T-helper 9 cell (primary cell): ENCODE measurements around the gene UBE4B.
"Not testable (repeated sequence)": the region's sequence is repeated elsewhere in the genome, so short reads cannot be mapped to it uniquely, and the experiment has no call there.

Source experiments
- DNase-seq: peaks from one replicate; pipeline ENCODE4 v3.0.0-alpha.2; 2020

UBE4B gene

DNA sequence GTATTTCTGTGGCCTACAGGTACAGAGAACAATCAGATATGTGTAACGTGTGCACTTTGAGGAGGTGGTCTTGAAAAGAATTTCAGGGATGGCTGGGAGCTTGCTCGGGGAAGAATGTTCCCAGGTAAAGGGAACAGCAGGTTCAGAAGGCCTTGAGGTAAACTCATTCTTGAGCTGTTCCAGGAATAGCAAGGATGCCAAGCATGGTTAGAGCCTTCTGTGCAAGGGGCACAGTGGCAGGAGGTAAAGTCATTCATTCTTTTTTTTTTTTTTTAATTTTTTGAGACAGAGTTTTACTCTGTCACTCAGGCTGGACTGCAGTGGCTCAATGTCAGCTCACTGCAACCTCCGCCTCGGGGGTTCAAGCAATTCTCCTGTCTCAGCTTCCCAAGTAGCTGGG lies 10.0 kb downstream of the UBE4B start:
- DNase-seq = no peak

DNA sequence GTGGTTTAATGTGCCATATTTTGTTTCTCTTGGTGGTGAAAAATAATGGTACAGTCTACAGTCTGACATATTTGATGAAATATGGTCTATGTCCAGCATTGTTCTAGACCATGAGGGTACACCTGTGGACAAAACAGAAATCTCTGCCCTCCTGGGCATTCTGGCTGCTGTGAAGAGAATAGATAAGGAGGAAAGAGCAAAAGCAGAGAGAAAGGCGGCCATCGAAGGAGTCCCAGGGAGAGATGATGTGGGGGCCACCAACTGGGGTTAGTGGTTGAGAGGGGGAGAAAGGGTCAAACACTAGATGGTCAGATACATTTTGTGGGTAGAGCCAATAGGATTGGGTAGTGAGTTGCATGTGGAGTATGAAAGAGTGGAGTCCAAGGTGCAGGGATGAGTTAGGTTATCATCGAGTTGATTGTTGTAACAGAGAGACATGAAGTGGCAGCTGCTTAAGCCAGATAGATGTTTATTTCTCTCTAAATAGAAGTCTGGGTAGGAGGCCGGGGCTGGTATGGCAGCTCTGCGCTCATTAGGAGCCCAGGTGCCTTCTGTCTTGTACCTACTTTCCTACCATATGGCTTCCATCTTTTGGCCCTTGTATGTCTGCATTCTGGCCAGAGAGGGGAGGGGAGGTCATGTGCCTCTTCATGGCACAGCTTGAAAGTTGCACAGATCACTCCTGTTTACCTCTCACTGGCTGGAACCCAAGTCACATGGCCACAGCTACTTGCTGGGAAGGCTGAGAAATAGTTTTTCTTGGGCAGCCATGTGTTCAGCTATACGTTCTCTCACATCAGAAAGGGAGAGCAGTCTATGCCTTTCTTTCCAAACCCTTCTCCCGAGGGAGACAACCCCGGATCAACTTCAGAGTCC lies 13.0 kb downstream of the UBE4B start:
- DNase-seq = no peak

DNA sequence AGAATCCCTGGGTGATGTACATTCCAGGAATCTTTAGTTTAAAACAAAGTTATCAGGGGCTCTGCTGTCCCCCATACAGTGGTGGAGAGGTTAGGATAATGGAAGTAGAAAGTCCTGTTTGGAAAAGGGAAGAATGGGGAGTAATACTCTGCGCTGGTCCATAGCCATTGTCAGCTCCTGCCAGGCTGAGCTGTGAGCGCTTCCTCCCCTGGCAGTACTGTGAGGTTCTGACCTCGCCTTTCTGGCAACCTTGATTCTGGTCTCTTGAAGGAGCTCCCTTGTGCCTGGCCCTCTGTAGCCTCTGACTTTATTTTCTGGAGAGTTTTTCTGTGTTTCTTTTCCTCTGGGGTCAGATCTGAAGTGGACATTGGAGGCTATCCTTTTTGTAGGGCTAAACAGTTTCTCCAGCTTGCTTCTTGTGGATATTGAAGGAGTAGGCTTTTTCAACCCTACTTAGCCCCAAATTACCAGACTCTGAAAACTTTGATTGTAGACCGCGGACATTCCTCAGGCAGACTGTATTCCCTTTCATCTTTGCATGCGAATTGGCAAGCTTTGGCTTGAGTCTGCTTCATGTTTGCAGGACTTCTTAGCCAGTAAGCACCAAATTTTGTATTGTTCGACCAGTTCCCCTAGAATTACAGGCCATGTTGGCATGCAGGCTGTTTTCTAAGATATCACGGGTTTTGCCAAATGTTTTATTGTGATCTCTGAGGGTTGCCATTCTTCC lies 13.8 kb downstream of the UBE4B start:
- DNase-seq = no peak

DNA sequence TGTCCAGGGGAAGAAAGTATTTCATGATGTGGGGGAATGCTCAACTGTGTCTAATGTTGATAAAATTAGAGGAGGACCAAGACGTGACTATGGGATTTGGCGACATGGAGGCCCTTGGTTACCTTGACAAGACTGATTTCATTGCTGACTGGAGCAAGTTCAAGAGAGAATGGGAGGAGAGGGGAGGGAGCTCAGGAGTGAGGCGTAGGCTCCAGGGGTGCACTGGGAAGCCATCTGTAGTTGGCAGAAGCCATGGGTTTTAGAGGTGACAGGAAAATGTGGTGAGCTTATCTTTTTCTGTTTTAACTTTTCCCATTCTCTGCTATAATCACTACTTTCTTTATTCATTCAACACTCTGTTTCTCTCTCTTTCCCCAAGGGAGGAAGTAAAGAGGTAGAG lies 15.8 kb downstream of the UBE4B start:
- no peak for DNase-seq

DNA sequence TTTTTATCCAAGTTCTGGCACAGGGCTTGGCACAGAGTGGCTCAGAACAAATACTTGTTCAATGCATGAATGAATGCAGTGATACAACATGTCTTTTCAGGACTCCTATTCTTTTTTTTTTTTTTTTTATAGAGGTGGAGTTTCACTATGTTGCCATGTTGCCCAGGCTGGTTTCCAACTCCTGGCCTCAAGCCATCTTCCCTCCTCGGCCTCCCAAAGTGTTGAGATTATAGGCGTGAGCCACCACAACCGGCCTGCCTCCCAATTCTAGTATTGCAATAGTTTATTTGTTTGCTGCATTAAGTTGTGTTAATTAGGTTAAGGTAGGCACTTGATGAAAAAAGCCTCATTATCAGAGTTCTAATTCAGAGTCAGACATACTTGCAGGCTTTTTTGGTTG lies 17.9 kb downstream of the UBE4B start:
- no peak for DNase-seq

DNA sequence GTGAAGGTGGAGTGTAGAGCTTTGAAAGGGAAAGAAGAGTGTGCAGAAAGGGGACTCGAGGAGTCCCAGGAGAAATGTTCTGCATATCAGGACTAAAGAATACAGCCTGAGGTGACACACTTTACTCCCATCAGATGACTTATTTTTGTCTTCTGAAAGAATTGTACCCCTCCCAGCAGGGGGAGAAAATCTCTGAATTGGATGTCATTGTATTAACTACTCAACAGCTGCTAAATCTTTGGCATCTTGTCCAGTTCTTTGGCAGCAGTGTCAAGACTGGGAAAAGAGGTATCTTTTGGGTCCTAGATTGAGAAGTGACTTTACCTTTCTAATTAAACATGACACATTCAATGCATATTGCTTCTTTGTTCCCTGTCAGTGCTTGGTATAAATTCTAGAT lies 18.9 kb downstream of the UBE4B start:
- DNase-seq = no peak

DNA sequence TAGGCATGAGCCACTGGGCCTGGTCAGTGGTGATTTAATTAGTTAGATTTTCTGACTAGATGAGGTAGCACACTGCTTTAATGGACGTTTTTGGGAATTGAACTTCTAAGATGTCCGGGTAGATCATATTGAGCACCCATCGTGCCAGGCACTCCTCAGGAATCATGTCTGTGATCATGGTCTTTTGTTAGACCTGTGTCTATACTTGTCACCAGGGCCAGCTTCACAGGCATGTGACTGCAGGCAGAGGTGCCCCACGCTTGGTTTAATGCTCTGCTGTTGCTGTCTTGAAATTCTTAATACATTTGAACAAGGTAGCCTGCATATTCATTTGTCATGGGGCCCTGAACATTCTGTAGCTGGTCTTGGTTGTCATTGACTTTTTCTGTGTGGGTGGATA lies 19.6 kb downstream of the UBE4B start:
- DNase-seq = no peak

DNA sequence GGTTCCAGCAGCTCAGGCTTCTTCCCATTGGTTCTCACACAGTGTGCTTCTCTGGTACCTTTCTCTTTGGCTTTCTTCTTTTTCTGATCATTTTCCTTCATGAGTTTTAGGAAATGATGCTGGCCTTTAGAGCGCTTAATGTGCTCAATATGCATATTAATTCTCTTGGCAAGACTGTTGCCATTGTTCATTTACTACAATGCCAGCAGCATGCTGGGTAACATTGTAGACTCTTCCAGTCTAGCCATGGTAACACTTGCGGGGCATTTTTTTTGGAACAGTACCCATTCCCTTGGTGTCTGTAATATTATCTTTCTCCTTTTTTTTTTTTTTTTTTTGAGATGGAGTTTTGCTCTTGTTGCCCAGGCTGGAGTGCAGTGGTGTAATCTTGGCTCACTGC lies 21.7 kb downstream of the UBE4B start:
- no peak for DNase-seq

DNA sequence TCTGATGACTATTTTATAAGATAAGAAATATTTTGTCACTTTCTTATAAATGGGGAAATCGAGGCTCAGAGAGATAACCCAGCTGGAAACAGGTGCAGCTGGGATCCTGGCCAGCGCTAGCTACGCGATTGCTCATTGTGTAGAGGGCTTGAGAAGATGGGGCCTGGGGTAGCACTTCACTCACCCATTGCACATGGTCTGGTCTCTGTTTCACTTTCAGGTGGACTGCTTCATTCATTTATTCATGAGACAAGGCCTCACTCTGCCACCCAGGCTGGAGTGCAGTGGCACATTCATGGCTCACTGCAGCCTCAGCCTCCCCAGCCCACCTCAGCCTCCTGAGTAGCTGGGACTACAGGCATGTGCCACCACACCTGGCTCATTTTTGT lies 23.8 kb downstream of the UBE4B start:
- no peak for DNase-seq

DNA sequence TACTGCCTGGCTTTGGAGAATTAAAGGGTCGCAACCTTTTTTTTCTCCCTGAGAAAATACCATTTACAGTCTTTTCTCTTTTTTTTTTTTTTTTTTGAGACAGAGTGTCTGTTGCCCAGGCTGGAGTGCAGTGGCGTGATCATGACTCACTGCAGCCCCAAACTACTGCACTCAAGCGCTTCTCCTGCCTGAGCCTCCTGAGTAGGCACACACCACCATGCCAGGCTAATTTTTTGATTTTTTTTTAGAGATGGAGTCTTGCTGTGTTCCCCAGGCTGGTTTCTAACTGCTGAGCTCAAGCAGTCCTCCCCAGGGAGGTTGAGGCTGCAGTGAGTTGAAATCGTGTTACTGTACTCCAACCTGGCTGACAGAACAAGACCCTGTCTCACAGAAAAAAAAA lies 24.6 kb downstream of the UBE4B start:
- no peak for DNase-seq

DNA sequence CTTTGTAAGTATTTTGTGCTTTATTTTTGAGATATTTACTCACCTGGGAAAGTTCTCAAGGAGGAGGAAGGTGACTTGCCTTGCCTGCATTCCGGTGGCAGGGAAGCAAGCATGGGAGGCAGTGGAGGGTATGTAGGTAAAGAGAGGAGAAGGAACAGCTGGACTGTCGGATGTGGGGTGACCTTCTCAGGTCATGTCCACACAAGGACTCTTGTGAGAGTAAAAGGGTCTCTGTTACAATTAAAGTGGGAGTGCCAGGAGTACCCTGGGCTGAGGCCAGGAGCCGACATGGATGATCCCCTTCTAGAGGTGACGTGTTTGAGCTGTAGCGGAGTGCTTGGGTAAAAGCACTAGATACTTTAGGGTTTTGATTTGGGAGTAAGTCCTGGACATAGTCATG lies 25.0 kb downstream of the UBE4B start:
- DNase-seq = no peak

DNA sequence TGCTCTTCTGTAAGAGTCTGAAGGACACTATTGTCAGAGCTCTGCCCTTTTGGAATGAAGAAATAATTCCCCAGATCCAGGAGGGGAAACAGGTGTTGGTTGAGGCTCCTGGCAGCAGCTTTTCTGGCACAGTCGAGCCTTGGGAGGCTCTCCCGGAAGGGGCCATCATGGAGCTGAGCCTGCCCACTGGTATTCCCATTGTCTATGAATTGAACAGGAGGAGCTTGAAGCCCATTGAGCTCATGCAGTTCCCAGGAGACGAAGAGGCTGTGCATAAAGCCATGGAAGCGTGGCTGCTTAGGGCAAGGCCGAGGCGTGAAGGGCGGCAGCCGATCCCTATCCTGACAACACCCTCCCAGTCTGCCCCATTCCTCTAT lies 26.6 kb downstream of the UBE4B start:
- DNase-seq = no peak

DNA sequence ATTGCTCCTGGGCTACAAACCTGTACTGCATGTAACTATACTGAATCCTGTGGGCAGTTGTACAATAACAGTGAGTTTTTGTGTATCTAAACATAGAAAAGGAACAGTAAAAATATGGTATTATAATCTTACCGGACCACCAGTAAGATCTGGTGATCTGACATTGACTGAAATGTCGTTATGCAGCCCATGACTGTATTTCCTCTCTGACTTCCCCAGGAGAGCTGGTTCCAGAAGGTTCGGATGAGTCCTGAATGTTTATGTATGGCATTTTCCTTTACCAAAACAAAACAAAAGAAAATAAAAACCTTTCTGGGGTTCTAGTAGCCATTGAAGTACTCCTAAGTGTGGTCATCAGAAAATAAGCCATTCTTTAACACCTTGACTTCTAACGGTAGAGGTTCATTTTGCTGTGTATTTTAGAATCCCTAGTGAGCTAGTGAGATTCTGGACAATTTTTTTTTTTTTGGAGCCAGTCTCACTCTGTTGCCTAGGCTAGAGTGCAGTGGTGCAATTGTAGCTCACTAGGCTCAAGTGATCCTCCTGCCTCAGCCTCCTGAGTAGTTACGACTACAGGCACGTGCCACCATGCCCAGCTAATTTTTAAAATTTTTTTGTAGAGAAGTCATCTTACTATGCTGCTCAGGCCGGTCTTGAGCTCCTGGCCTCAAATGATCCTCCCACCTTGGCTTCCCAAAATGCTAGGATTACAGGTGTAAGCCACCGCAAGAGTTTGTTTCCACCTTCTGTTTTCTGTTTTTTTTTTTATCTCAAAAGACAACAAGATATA lies 27.7 kb downstream of the UBE4B start:
- DNase-seq = no peak

DNA sequence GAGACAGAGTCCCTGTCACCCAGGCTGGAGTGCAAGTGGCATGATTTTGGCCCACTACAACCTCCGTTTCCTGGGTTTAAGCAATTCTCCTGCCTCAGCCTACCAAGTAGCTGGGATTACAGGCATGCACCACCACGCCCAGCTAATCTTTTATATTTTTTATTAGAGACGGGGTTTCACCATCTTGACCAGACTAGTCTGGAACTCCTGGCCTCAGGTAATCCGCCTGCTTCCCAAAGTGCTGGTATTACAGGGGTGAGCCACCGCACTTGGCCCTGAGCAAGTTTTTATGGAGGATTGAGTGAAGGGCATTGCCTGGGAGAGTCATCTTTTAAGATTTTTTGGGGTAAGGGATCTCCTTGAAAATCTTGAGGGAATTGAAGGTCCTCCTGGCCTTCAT lies 28.5 kb downstream of the UBE4B start:
- DNase-seq = no peak

DNA sequence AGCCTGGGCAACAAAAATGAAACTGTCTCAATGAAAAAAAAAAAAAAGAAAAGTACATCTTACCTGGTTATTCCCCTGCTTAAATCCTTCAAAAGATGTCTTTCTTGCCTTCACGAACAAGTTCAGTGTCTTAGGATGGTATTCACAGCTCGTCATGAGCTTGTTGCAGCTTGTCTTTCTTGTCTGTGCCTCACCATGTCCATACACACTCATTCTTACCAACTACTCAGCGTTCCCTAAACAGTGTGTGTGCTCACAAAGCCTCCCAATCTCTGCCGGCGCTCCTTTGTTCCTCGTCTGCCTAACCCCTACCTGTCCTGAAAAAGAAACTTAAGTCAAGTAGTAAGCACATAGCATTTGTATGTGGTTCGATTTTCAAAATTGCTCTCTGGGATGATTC lies 31.1 kb downstream of the UBE4B start:
- DNase-seq = no peak

DNA sequence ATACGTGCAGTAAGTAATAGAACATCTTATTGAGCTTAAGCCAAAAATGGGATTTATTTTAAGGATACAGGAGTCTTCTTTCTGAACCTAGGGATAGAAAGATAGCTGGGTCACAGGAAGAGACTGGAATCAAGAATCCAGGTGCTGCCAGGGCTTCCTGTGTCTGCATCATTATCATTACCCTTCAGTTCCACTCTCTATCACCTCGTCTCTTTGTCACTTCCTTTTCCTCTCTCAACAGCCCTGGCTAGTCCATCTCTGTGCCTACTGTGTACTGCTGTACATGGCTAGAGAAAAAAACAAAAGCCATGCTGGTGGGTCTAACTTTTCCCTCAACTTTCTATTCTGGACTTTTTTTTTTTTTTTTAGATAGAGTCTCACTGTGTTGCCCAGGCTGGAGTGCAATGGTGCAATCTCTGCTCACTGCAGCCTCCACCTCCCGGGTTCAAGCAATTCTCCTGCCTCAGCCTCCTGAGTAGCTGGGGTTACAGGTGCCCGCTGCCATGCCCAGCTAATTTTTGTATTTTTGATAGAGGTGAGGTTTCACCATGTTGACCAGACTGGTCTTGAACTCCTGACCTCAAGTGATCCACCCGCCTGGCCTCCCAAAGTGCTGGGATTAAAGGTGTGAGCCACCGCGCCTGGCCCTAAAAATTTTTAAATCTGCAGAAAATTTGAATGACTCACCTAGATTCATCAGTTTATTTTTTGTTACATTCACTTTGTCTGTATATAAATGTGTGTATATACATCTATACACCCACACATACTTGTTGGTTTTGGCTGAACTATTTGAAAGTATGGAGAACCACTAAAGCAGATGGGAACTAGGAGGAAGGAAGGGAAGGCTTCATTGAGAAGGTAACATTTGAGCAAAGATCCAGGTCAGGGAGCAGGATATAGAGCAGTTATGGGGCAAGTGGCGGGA lies 31.9 kb downstream of the UBE4B start:
- DNase-seq = no peak

DNA sequence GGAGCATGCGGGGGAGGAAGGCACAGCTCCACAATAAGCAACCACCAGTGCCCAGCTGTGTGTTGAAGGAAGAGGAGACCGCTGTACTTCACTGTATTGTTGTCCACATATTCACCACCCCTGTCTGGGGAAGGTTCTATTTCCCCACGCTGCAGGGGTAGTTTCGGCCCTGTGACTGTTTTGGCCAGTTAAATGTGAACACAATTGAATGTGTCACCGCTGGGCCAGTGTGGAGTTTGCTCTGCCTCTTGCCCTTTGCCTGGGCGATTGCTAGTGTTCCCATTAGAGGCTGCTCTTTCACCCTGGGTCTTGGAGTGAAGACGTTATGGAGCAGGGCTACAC lies 32.6 kb downstream of the UBE4B start:
- DNase-seq = no peak

DNA sequence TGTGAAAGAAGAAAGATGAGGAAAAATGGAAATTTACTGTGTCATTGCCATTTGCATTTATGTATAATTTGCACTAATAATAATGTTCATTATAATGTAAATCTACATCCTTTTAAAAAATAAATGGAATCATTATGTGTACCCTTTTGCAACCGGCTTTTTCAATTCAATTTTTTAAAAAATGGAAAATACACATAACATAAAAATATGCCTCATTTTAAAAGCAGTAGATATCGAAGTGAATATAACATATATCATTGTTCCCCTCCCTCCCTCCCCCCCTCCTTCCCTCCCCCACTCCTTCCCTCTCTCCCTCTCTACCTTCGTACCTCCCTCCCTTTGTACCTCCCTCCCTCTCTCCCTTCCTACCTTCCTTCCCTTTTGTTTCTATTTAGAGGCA lies 33.0 kb downstream of the UBE4B start:
- no peak for DNase-seq

DNA sequence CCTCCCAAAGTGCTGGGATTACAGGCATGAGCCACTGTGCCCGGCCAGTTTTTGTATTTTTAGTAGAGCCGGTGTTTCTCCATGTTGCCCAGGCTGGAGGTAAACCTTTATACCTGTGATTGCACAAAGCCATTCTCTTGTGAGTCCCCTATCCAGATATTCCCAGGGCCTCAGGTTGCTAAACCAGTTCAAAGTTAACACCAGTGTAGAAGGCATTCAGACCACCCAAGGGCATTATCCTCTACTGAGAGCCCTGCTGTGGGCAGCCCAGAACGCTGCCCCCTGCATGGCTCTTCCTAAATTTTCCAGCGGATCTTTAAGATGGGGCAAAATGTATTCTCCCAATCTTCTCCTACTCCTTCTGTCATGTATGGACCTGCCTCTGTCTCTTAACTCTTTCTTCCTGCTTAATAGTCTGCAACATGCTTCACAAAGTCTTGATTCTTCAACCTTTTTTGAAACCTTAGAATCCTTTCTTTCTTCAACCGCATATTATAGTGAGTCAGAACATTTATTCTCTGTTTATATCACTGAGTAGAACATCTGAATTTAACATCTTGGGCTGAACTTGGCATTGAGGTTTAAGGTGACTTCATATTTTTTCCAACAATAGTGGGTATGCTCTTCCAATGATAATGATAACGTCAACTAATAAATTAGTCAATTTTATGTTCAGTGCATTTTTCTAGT lies 36.0 kb downstream of the UBE4B start:
- DNase-seq = no peak

DNA sequence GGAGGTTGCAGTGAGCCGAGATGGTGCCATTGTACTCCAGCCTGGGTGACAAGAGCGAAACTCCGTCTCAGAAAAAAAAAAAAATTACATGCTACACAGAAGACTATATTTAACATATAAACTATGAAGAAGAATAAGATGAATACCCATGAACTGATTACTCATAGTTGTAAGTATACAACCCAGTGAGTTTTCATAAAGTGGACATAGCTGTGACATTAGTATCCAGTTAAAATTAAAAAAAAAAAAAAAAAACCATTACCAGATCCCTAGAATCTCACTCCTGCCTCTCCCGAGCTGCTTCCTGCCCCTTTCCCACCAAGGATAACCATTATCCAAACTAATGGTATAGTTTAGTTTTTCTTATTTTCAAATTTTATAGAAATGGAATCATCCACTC lies 37.4 kb downstream of the UBE4B start:
- DNase-seq = no peak

DNA sequence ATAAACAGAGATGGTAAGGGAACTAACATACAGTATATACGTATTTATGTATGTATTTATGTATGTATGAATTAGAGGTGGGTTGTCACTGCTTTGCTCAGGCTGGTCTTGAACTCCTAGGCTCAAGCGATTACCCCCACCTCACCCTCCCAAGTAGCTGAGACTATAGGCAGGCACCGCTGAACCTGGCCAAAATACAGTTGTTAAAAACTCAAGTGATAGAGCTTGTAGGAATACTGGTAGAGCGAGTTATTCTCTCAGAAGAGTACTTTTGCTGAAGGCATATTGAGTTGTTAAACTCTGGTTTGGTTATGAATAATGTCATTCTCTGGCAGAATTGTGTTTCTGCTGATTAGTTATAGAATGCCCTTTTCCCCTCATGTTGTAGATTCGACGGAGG lies 38.9 kb downstream of the UBE4B start:
- DNase-seq = no peak

DNA sequence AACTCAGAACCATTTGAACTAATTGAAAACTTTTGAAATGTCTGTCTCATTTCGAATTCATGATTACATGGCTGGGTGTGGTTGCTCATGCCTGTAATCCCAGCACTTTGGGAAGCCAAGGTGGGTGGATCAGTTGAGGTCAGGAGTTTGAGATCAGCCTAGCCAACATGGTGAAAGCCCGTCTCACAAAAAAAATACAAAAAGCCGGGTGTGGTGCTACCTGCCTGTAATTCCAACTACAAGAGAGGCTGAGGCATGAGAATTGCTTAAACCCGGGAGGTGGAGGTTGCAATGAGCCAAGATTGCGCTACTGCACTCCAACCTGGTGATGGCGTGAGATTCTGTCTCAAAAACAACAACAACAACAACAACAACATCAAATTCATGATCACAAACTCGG lies 40.6 kb downstream of the UBE4B start:
- DNase-seq = not testable (repeated sequence)
